HG03460 (cell line): ENCODE measurements around the gene PAQR7.

ENCODE experiments used
- ATAC-seq: cut with Tn5 transposase; IDR thresholded peaks from one replicate; pipeline ENCODE4 v1.9.1; 2021; ENCODE audit not compliant: unreplicated experiment

Gene PAQR7

GRCh38 chr1:25875154-25875855 lies at the start of gene PAQR7:
TSS of gene PAQR7 (minus strand) at chr1:25875708. CDS start at chr1:25863839, 11,869 bp downstream.
- peak; percentile 54 for ATAC-seq

- ATAC-seq = no peak
Measured at GRCh38 chr1:25924454-25924853, 48.9 kb upstream of the PAQR7 start.

DNA sequence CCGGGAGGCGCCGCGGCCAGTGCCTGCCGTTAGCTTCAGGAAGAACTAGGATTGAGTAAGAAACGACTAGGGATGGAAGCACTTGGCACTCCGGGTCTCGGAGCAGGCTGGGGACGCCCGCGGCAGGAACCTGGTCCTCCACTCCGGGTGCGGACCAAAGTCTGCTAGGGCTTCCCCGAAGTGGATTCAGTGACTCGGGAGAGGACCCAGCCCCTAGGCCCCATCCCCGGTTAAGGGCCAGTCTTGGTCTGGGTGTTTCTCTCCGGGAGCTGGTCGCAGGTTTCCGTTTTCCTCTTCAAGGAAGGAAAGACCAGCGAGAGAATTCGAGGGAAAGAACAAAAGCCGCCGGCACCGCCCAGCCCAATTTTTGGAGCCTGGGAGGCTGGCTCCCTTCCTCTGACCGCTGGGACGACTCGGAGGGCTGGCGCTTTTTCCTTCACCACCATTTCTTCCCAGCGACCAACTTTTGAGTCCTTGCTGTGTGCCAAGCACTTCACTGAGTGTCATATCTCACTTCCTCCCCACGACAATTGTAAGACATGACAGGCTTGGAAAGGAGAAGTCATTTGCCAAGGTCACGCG lies 47.6 kb upstream of the PAQR7 start:
- no peak for ATAC-seq

DNA sequence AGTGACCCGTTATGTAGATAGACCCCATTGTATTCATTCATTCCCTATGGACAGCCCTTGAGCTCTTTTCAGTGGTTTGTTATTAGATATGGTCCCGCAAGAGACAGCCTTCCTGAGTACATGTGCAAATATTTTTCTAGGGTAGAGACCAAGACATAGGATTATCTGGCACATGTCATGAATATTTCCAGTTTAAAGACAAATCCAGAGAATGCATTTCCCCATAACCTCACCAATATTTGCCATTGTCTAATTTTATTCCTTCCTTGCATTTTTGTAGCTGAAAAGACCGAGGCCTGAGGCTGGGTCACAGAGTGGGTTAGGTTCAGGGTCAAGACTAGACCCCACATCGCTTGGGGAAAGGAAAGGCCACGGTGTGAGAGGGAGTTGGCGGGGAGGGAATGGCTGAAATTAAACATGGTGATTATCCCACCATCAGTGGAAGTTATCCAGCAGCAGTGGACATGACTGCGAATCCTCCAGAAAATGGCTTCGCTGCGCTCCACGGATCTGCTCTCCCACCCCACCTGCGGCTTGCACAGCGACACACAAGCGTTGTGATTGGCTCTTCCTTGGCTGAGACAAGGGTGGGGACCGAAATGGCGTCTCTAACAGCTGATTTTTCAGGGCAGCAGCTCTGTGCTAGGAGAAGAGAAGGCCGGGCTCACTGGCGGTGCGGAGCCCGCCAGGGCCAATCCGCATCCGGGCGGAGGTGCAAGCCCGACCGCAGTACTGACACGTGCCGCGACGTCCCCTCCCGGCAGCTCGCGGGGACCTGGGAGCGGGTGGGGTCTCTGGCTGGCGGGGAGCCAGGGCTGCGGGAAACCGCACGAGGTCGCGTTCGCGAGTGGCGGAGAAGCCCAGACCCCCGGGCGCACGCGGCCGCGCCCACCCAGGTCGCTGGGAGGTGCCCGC lies 46.8 kb upstream of the PAQR7 start:
- ATAC-seq = no peak

GRCh38 chr1:25918615-25919014 lies 43.1 kb upstream of the PAQR7 start:
- no peak for ATAC-seq

- ATAC-seq = no peak
Measured at GRCh38 chr1:25917996-25918395, 42.5 kb upstream of the PAQR7 start.

DNA sequence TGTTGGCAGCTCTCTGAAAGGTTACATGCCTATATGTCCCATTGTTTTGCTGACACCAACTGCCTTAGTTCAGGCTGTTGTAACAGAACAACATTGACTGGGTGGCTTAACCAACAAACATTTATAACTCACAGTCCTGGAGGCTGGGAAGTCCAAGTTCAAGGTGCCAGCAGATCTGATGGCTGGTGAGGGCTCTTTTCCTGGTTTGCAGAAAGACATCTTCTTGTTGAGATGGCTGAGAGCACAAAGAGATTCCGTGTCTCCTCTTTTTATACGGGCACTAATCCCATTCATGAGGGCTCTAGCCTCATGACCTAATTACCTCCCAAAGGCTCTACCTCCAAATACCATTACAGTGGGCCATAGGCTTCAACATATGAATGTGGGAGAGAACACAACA lies 41.0 kb upstream of the PAQR7 start:
- no peak for ATAC-seq

DNA sequence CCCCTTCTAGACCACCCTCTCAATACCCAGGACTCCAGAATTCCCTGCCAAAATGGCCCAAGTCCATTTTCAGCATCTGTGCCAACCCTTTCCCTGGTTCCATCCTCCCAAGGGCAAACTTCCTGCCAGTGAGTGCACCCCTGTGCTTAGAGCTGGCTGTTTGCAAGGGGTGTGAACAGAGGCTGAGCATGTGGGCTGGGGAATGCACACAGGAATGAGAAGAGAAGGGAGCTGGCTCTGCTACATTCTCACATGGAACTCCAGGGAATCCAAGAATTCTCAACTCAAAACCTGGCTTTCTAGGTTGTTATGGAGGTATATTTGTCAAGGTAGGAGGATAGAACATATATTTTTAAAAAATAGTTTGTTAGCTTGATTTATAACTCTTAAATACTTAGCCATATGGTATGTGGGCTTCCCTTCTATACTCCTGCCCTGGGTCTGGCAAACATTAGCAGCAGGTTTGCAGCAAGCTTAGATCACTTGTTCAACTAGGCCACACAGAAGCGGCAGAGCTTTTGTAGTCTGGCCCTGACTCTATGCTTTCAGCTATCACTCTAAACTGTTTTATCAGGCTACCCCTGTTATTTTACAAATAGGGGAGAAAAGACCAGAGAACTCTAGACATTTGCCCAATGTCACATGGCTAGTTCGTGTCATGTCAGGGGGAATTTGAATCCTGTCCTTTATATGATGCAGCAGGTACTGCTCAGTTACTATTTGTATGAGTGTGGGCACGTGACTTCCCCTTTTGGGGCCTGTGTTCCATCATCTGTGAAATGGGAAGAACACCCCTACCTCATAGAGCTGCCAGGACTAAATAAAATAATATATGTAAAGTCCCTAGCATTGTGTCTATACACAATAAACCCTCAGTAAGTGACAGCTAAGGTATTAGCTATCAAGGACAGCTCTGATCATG lies 38.8 kb upstream of the PAQR7 start:
- no peak for ATAC-seq

GRCh38 chr1:25913206-25913605 lies 37.7 kb upstream of the PAQR7 start:
- no peak for ATAC-seq

- no peak for ATAC-seq
Measured at GRCh38 chr1:25912076-25912831, 36.7 kb upstream of the PAQR7 start.

- no peak for ATAC-seq
Measured at GRCh38 chr1:25911162-25911561, 35.7 kb upstream of the PAQR7 start.

DNA sequence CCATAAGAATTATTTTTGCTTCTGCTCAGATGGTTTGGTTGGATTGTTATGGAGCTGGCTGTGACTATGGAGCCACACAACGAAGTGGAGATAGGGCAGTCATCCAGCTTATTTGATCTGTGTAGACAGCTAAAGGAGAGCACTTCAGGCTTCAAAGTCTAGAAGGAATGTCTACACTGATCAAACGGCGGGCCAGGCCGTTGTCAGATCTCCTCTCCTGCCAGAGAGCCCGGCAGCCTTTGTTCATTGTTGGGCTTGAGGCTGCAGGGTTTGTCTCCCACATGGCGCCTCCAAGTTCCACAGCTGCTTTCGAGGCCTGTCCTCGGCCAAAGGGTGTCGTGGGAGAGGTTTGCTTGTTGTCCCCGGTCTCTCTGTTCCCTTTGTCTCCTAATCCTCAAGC lies 33.5 kb upstream of the PAQR7 start:
- no peak for ATAC-seq

GRCh38 chr1:25908161-25908560 lies 32.7 kb upstream of the PAQR7 start:
- no peak for ATAC-seq

- no peak for ATAC-seq
Measured at GRCh38 chr1:25907601-25908000, 32.1 kb upstream of the PAQR7 start.

- no peak for ATAC-seq
Measured at GRCh38 chr1:25906644-25907300, 31.3 kb upstream of the PAQR7 start.

GRCh38 chr1:25905680-25906643 lies 30.5 kb upstream of the PAQR7 start, which contains the start of gene STMN1:
TSS of gene STMN1 (minus strand) at chr1:25906419. CDS start at chr1:25904676, 1,743 bp downstream.
- ATAC-seq = peak; percentile 65

DNA sequence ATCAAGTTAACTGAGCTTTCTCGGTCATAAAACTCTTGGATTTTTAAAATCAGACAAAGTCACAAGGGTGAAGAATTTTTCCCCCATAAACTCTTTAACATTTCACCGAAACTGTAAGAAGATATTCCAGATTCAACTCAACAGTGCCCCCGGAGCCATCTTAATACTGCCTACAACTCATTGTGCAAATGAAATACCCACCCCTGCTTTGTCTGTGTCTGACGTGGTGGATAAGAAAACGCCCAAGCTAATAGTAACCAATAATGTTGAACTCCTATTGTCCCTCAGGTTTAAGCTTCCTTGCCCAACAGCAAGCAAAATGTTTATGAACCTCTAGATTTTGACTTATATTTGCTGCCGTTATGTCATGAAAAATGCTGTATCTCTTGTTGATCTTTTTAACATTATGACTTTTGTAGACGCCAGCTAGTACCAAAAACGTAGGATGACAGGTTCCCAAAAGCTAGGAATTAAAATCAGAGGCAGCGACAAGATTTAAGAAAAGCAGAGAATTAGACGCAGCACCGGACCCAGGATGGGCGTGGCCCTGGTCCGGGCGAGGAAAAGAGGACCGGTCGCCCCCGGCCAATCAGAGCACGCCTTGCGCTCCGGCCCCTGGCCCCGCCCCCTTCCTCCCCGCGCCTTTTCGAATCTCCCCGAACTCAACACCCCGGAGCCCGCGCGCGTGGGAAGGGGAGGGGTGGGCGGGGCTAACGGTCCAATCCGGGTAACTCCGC lies 29.6 kb upstream of the PAQR7 start:
- peak; percentile 72 for ATAC-seq

DNA sequence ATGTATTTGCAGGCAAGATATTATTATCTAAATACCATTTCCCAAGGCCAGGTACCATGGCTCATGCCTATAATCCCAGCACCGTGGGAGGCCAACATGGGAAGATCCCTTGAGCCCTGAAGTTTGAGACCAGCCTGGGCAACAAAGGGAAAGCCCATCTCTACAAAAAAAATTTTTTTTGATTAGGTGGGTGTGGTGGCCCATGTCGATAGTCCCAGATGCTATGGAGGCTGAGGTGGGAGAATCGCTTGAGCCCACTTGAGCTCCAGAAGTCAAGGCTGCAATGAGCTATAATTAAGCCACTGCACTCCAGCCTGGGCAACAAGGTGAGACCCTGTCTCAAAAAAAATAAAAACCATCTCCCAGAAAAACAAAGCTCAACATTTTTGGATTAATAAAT lies 28.5 kb upstream of the PAQR7 start:
- no peak for ATAC-seq
